Nephron progenitor cell (in vitro differentiated cells): ENCODE results near the gene SEC31B.
A peak's percentile ranks its signal among the peaks of the same experiment; 100 is the strongest.

Source experiments
- DNase-seq: peaks from one replicate; pipeline ENCODE4 v3.0.0; 2021
- H3K27ac Mint-ChIP-seq: 2 replicates; pipeline ENCODE4 v1.8.0; 2021; ENCODE audit warnings: mild to moderate bottlenecking, moderate library complexity, mixed read lengths
- H3K27me3 Mint-ChIP-seq: 2 replicates; pipeline ENCODE4 v1.8.0; 2021; ENCODE audit warnings: mild to moderate bottlenecking, low read depth, mixed read lengths; ENCODE audit not compliant: poor library complexity
- H3K36me3 Mint-ChIP-seq: 2 replicates; pipeline ENCODE4 v1.8.0; 2021; ENCODE audit warnings: low read depth, mixed read lengths
- H3K4me1 Mint-ChIP-seq: 2 replicates; pipeline ENCODE4 v1.8.0; 2021; ENCODE audit warnings: mixed read lengths
- H3K4me3 Mint-ChIP-seq: 2 replicates; pipeline ENCODE4 v1.8.0; 2021; ENCODE audit warnings: mild to moderate bottlenecking, moderate library complexity, mixed read lengths
- H3K9me3 Mint-ChIP-seq: 2 replicates; pipeline ENCODE4 v1.8.0; 2021; ENCODE audit warnings: mild to moderate bottlenecking, moderate library complexity, mixed read lengths
- CTCF ChIP-seq: fragments of 200-600 bp; sonication (generic); IDR thresholded peaks from 2 replicates; pipeline ENCODE4 v1.5.0; 2021; ENCODE audit warnings: antibody characterized with exemption

SEC31B gene

DNA sequence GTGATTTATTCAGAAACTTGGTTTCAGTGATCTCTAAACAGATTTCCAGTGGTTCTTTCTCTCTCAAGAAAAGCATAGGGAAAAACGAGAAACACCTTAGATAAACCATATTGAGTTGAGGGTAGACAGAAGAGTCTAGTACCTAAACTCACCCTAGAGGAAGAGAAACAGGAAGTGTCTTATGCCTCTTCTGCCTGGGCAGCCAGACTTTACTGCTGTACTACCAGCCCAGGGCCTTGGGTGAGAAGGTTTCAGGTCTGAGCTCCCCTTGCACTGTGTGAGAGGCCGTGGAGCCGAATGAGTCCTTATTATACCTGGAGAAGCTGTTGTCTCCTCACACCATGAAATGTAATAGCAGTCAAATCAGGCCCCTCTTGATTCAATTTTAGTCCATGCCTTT, 34.3 kb upstream of the SEC31B start:
- no peak for TF ChIP-seq CTCF
- Mint-ChIP-seq H3K36me3 (peaks cover 25% of the 10 kb centered on the region), H3K4me1 (no peaks in the 10 kb centered on the region), H3K9me3 (no peaks in the 10 kb centered on the region), H3K4me3 (no peak overlapping the region), H3K27me3 (no peaks in the 10 kb centered on the region), H3K27ac (no peak overlapping the region)
- no peak for DNase-seq

- H3K36me3 Mint-ChIP-seq = peaks cover 35% of the 10 kb centered on the region
- H3K27me3 Mint-ChIP-seq = no peaks in the 10 kb centered on the region
Observed at GRCh38 chr10:100551738-100552137, 32.1 kb upstream of the SEC31B start.

GRCh38 chr10:100551196-100551595, 31.5 kb upstream of the SEC31B start:
- DNase-seq = no peak
- Mint-ChIP-seq H3K27me3 (no peaks in the 10 kb centered on the region), H3K4me1 (no peaks in the 10 kb centered on the region), H3K4me3 (no peak overlapping the region), H3K36me3 (peaks cover 38% of the 10 kb centered on the region), H3K9me3 (no peaks in the 10 kb centered on the region), H3K27ac (peak overlapping the region; percentile 82)
- TF ChIP-seq CTCF = no peak

More at GRCh38 chr10:100551738-100552137, 32.1 kb upstream of the SEC31B start:
- Mint-ChIP-seq H3K4me3 (no peak overlapping the region), H3K9me3 (no peaks in the 10 kb centered on the region), H3K27ac (peak overlapping the region; percentile 51), H3K4me1 (no peaks in the 10 kb centered on the region)
- TF ChIP-seq CTCF = no peak
- DNase-seq = no peak

DNA sequence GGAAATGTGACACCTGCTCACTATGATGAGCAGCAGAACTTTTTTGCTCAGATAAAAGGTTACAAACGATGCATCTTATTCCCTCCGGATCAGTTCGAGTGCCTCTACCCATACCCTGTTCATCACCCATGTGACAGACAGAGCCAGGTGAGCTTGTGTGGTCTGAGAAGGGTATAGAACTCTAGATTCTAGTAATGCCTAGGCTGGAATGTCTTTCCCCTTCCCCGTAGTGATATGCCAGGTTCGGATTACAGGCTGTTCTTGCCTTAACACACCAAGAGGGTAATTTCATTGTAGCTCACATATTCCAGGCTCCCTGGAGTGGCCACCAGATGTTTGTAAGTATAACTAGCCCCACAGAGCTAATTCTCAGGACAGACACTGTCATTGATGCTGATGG, 25.3 kb upstream of the SEC31B start:
- Mint-ChIP-seq H3K36me3 (peaks cover 75% of the 10 kb centered on the region), H3K9me3 (no peaks in the 10 kb centered on the region), H3K4me3 (no peak overlapping the region), H3K27me3 (no peaks in the 10 kb centered on the region), H3K4me1 (no peaks in the 10 kb centered on the region), H3K27ac (no peak overlapping the region)
- no peak for DNase-seq
- TF ChIP-seq CTCF = no peak

GRCh38 chr10:100537475-100537874, 17.8 kb upstream of the SEC31B start:
- peaks cover 5% of the 10 kb centered on the region for H3K27me3 Mint-ChIP-seq
- no peak overlapping the region for H3K4me3 Mint-ChIP-seq
- H3K9me3 Mint-ChIP-seq = no peaks in the 10 kb centered on the region
- H3K27ac Mint-ChIP-seq = no peak overlapping the region
- H3K36me3 Mint-ChIP-seq = peaks cover 46% of the 10 kb centered on the region
- DNase-seq = no peak
- no peaks in the 10 kb centered on the region for H3K4me1 Mint-ChIP-seq
- TF ChIP-seq CTCF = no peak

GRCh38 chr10:100535715-100536353, 16.2 kb upstream of the SEC31B start, which contains the start of gene HIF1AN:
Gene HIF1AN (plus strand): TSS chr10:100535943. CDS start chr10:100535959, 16 bp downstream.
- peak; percentile 83 for DNase-seq
- Mint-ChIP-seq H3K27me3 (peaks cover 5% of the 10 kb centered on the region), H3K27ac (peak within 1 kb of the TSS; percentile 68), H3K36me3 (peaks cover 33% of the 10 kb centered on the region), H3K4me1 (no peaks in the 10 kb centered on the region), H3K4me3 (no peak within 1 kb of the TSS), H3K9me3 (no peaks in the 10 kb centered on the region)
- TF ChIP-seq CTCF = peak; percentile 83
